Neural cell (in vitro differentiated cells): ENCODE results near the gene FJX1. TPM values are rescaled to one million over a fixed set of nuclear protein-coding genes. Genes with fewer than 3 reads are reported as not detected.

Source experiments
- H2AFZ ChIP-seq: fragments of 200-600, 300-800 bp; sonication (generic), shearing (Covaris generic); 2 replicates; pipeline ENCODE4 v1.6.0; 2014; ENCODE audit warnings: low read depth, mild to moderate bottlenecking, antibody characterized with exemption, low read length, moderate library complexity
- H3F3A ChIP-seq: fragments of 200-600 bp; shearing (Covaris generic); 2 replicates; pipeline ENCODE4 v1.6.1; 2016; ENCODE audit warnings: mild to moderate bottlenecking, moderate library complexity, mixed read lengths, antibody characterized with exemption, low read length; ENCODE audit not compliant: insufficient read depth, poor library complexity, severe bottlenecking
- H3K27ac ChIP-seq: fragments of 200-600, 300-800 bp; sonication (generic), shearing (Covaris generic); 2 replicates; pipeline ENCODE4 v1.5.1; 2014; ENCODE audit warnings: mild to moderate bottlenecking, low read length, moderate library complexity
- H3K27me3 ChIP-seq: fragments of 300-800, 200-600 bp; sonication (generic), shearing (Covaris generic); 2 replicates; pipeline ENCODE4 v1.6.0; 2014; ENCODE audit warnings: mild to moderate bottlenecking, low read depth, low read length, moderate library complexity; ENCODE audit not compliant: insufficient read depth
- H3K36me3 ChIP-seq: fragments of 300-800, 200-600 bp; sonication (generic), shearing (Covaris generic); 2 replicates; pipeline ENCODE4 v1.5.1; 2014; ENCODE audit warnings: mild to moderate bottlenecking, antibody characterized with exemption, low read length, moderate library complexity; ENCODE audit not compliant: insufficient read depth
- H3K4me2 ChIP-seq: fragments of 300-800, 200-600 bp; sonication (generic), shearing (Covaris generic); 2 replicates; pipeline ENCODE4 v1.6.0; 2014; ENCODE audit warnings: mild to moderate bottlenecking, low read length
- H3K4me3 ChIP-seq: fragments of 300-800, 200-600 bp; sonication (generic), shearing (Covaris generic); 2 replicates; pipeline ENCODE4 v1.5.1; 2014; ENCODE audit warnings: mild to moderate bottlenecking, low read length, moderate library complexity
- H3K79me2 ChIP-seq: fragments of 200-600 bp; shearing (Covaris generic); replicated peaks from 2 replicates; pipeline ENCODE4 v1.6.0; 2014; ENCODE audit warnings: mild to moderate bottlenecking, low read length, moderate library complexity; ENCODE audit not compliant: insufficient read depth
- H3K9ac ChIP-seq: fragments of 300-800, 200-600 bp; sonication (generic), shearing (Covaris generic); 2 replicates; pipeline ENCODE4 v1.6.1; 2016; ENCODE audit warnings: mild to moderate bottlenecking, low read length, mixed read lengths
- H3K9me2 ChIP-seq: fragments of 200-600 bp; shearing (Covaris generic); 2 replicates; pipeline ENCODE4 v1.6.1; 2016; ENCODE audit warnings: mild to moderate bottlenecking, low read length, mixed read lengths; ENCODE audit not compliant: insufficient read depth
- H3K9me3 ChIP-seq: fragments of 200-600, 300-800 bp; sonication (generic), shearing (Covaris generic); 2 replicates; pipeline ENCODE4 v1.6.1; 2016; ENCODE audit warnings: mild to moderate bottlenecking, mixed run types, low read length, moderate library complexity, mixed read lengths
- H4K20me1 ChIP-seq: fragments of 200-600 bp; shearing (Covaris generic); 2 replicates; pipeline ENCODE4 v1.6.1; 2016; ENCODE audit warnings: mild to moderate bottlenecking, mixed run types; ENCODE audit not compliant: insufficient read depth
- CTCF ChIP-seq: fragments of 450-650 bp; IDR thresholded peaks from 2 replicates; pipeline ENCODE4 v1.5.1; 2014; ENCODE audit warnings: antibody characterized with exemption, mild to moderate bottlenecking, moderate library complexity; ENCODE audit not compliant: poor library complexity, severe bottlenecking
- EP300 ChIP-seq: fragments of 450-650 bp; conservative IDR thresholded peaks from 2 replicates; pipeline ENCODE4 v1.6.1; 2014; ENCODE audit warnings: antibody characterized with exemption, mild to moderate bottlenecking, moderate library complexity; ENCODE audit not compliant: poor library complexity, severe bottlenecking
- EZH2 ChIP-seq: fragments of 200-600, 300-800 bp; shearing (Covaris generic), sonication (generic); IDR thresholded peaks from 2 replicates; pipeline ENCODE4 v1.6.1; 2014; ENCODE audit warnings: antibody characterized with exemption, low read length, borderline replicate concordance, mild to moderate bottlenecking; ENCODE audit not compliant: insufficient read depth, poor library complexity, severe bottlenecking
- MXI1 ChIP-seq: fragments of 450-650 bp; conservative IDR thresholded peaks from 2 replicates; pipeline ENCODE4 v1.6.1; 2014; ENCODE audit warnings: antibody characterized with exemption, mild to moderate bottlenecking; ENCODE audit not compliant: poor library complexity, severe bottlenecking
- POLR2AphosphoS5 ChIP-seq: IDR thresholded peaks from 2 replicates; pipeline ENCODE4 v1.6.1; 2012
- RAD21 ChIP-seq: fragments of 450-650 bp; conservative IDR thresholded peaks from 2 replicates; pipeline ENCODE4 v1.6.1; 2014; ENCODE audit warnings: antibody characterized with exemption, mild to moderate bottlenecking, moderate library complexity
- REST ChIP-seq: IDR thresholded peaks from 2 replicates; pipeline ENCODE4 v1.6.1; 2012; ENCODE audit warnings: borderline replicate concordance
- SMC3 ChIP-seq: fragments of 450-650 bp; conservative IDR thresholded peaks from 2 replicates; pipeline ENCODE4 v1.6.1; 2014; ENCODE audit warnings: antibody characterized with exemption, mild to moderate bottlenecking, moderate library complexity; ENCODE audit not compliant: poor library complexity
- TAF1 ChIP-seq: IDR thresholded peaks from 2 replicates; pipeline ENCODE4 v1.6.1; 2012; ENCODE audit warnings: low read depth
- polyA plus RNA-seq: library from polyadenylated mRNA; depleted of rRNA; stranded (reverse); fragments of >200 nt; gene quantifications from 2 replicates; pipeline ENCODE4 v1.2.3, GENCODE V29; 2014

The FJX1 gene
- polyA plus RNA-seq, 1 donor from 2014 or later = 56.3 TPM

DNA sequence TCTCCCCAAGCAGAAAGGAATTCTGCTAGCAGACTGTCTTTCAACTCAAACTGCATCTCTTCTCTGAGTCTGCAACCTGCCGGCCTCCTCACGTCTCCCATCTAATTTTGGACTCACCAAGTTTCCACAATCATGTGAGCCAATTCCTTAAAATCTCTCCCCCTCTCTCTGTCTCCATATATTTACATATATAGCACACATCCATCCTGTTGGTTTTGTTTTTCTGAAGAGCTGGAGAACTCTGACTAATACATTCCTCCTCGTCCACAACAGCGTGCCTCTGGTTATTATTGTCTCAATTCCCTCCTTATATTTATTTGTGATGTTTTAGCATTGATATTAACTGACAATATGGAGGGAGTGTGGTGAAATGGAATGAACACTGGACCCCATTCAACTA is 29.6 kb upstream of the FJX1 start:
- Histone ChIP-seq H3K27ac (no peak overlapping the region), H3K9ac (no peak overlapping the region), H2AFZ (no peak overlapping the region), H3K9me3 (no peaks in the 10 kb centered on the region), H3K4me3 (no peak overlapping the region), H3K4me2 (no peak overlapping the region), H3K9me2 (no peaks in the 10 kb centered on the region), H3K27me3 (no peaks in the 10 kb centered on the region), H3F3A (no peaks in the 10 kb centered on the region), H4K20me1 (no peaks in the 10 kb centered on the region), H3K79me2 (no peaks in the 10 kb centered on the region), H3K36me3 (no peaks in the 10 kb centered on the region)
- TF ChIP-seq REST = no peak
- TF ChIP-seq EP300 = no peak
- TF ChIP-seq MXI1 = no peak
- TF ChIP-seq CTCF = no peak
- TF ChIP-seq POLR2AphosphoS5 = no peak
- TF ChIP-seq EZH2 = no peak
- TF ChIP-seq SMC3 = no peak
- TF ChIP-seq TAF1 = no peak
- TF ChIP-seq RAD21 = no peak

DNA sequence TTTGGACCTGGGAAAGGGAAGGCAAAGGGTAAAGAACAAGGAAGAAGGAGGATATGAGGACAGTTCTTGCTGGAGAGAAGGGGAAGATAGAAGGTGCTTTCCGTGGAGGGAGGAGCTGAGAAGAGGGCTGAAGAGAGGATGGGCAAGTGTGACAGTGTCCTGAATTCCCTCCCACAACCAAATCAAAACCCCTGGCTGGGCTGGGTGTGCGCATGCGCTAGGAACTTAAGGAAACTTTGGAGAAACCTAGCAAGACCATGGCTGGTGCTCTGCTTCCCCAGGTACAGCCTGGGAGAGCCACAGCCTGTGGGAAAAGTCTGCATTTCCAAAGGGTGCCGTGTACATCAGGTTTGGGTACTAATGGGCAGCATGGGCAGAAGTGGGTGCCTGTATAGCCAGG is 29.0 kb upstream of the FJX1 start:
- Histone ChIP-seq H4K20me1 (no peaks in the 10 kb centered on the region), H3K27me3 (no peaks in the 10 kb centered on the region), H3K27ac (no peak overlapping the region), H3F3A (no peaks in the 10 kb centered on the region), H3K4me3 (no peak overlapping the region), H3K36me3 (no peaks in the 10 kb centered on the region), H3K79me2 (no peaks in the 10 kb centered on the region), H3K9me3 (no peaks in the 10 kb centered on the region), H3K9ac (no peak overlapping the region), H3K4me2 (no peak overlapping the region), H3K9me2 (no peaks in the 10 kb centered on the region), H2AFZ (no peak overlapping the region)
- TF ChIP-seq CTCF (no peak), EP300 (no peak), POLR2AphosphoS5 (no peak), REST (no peak), MXI1 (no peak), EZH2 (no peak), SMC3 (no peak), TAF1 (no peak), RAD21 (no peak)
